Measurements from ENCODE around the gene PLSCR4. TPM values are rescaled to one million over a fixed set of nuclear protein-coding genes. Genes with fewer than 3 reads are reported as not detected.

PLSCR4 gene
- total RNA-seq, 4 donors from 2014 or later, result 19.7 to 87.7 (median 41.0) TPM

GRCh38 chr3:146152834-146153233, 98.1 kb downstream of the PLSCR4 start:
- Histone ChIP-seq H3K27ac (peak overlapping the region; percentile 35 to 97 (median 94)), H3K36me3 (no peaks in the 10 kb centered on the region), H3K9me3 (no peaks in the 10 kb centered on the region), H3K4me1 (peaks cover 7 to 65% (median 43%) of the 10 kb centered on the region in 4 donors), H3K27me3 (no peaks in the 10 kb centered on the region), H3K4me3 (no peak overlapping the region)
- TF ChIP-seq POLR2A (IDR thresholded peaks at IDR 0.05), result no peak
- no peak for TF ChIP-seq POLR2AphosphoS5 (IDR thresholded peaks at IDR 0.05)
- no peak for TF ChIP-seq CTCF (IDR thresholded peaks at IDR 0.05)
- TF ChIP-seq EP300 (IDR thresholded peaks at IDR 0.05; ENCODE audit: low read depth), result no peak
- DNase-seq, result no peak
- in situ Hi-C loops (cut with MboI; ENCODE audit: low pct_ligation_motif_present in 1 of 4, low pct_unique_long_range_greater_than_20kb in 1 of 4, low sequenced_read_pairs in 3 of 4), result loop anchor here in 1 of 4 donors (25.0 kb wide), 1 partner anchor 91 kb away; no protein-coding TSS in a partner anchor
- intact Hi-C loops (cut with DNase I; ENCODE audit: low total_unique reads), result no loop called here
- WGBS, 2 donors (ENCODE audit: low coverage in 1 of 2), result 48 to 65% methylated on average over 6 of the region's 6 CpGs

GRCh38 chr3:146148468-146148931, 102.4 kb downstream of the PLSCR4 start:
- intact Hi-C loops (cut with DNase I; ENCODE audit: low total_unique reads) (no loop called here), in situ Hi-C loops (cut with MboI; ENCODE audit: low pct_ligation_motif_present in 1 of 4, low pct_unique_long_range_greater_than_20kb in 1 of 4, low sequenced_read_pairs in 3 of 4) (no loop called here)
- Histone ChIP-seq H3K36me3 (no peaks in the 10 kb centered on the region), H3K27ac (no peak overlapping the region), H3K4me3 (no peak overlapping the region), H3K27me3 (no peaks in the 10 kb centered on the region), H3K9me3 (no peaks in the 10 kb centered on the region), H3K4me1 (peaks cover 3 to 41% (median 8%) of the 10 kb centered on the region in 4 donors)
- DNase-seq, result no peak
- WGBS, 2 donors (ENCODE audit: low coverage in 1 of 2), result 44 to 62% methylated on average over 1 of the region's 1 CpG
- no peak for TF ChIP-seq POLR2AphosphoS5 (IDR thresholded peaks at IDR 0.05)
- TF ChIP-seq CTCF (IDR thresholded peaks at IDR 0.05), result peak in 1 of 5 experiments; percentile 8
- no peak for TF ChIP-seq EP300 (IDR thresholded peaks at IDR 0.05; ENCODE audit: low read depth)
- TF ChIP-seq POLR2A (IDR thresholded peaks at IDR 0.05), result no peak

- TF ChIP-seq POLR2AphosphoS5 (IDR thresholded peaks at IDR 0.05) (no peak), EP300 (IDR thresholded peaks at IDR 0.05; ENCODE audit: low read depth) (no peak), CTCF (IDR thresholded peaks at IDR 0.05) (no peak), POLR2A (IDR thresholded peaks at IDR 0.05) (no peak)
- in situ Hi-C loops (cut with MboI; ENCODE audit: low pct_ligation_motif_present in 1 of 4, low pct_unique_long_range_greater_than_20kb in 1 of 4, low sequenced_read_pairs in 3 of 4), result no loop called here
- H3K4me1 ChIP-seq, result peaks cover 0 to 43% (median 8%) of the 10 kb centered on the region in 4 donors
- H3K27me3 ChIP-seq, result no peaks in the 10 kb centered on the region
- no peaks in the 10 kb centered on the region for H3K36me3 ChIP-seq
- no peak overlapping the region for H3K27ac ChIP-seq
- 42 to 53% methylated on average over 1 of the region's 1 CpG for WGBS, 2 donors (ENCODE audit: low coverage in 1 of 2)
- intact Hi-C loops (cut with DNase I; ENCODE audit: low total_unique reads), result no loop called here
- H3K9me3 ChIP-seq, result no peaks in the 10 kb centered on the region
- H3K4me3 ChIP-seq, result no peak overlapping the region
- DNase-seq, result no peak
Measured at GRCh38 chr3:146145642-146146041, 105.3 kb downstream of the PLSCR4 start.

- no peaks in the 10 kb centered on the region for H3K9me3 ChIP-seq
- H3K4me3 ChIP-seq, result no peak overlapping the region
- WGBS, 2 donors (ENCODE audit: low coverage in 1 of 2), result 61 to 63% methylated on average over 3 of the region's 3 CpGs
- peak overlapping the region; percentile 50 to 81 (median 59) for H3K27ac ChIP-seq
- H3K4me1 ChIP-seq, result peaks cover 0 to 50% (median 11%) of the 10 kb centered on the region in 4 donors
- intact Hi-C loops (cut with DNase I; ENCODE audit: low total_unique reads) (no loop called here), in situ Hi-C loops (cut with MboI; ENCODE audit: low pct_ligation_motif_present in 1 of 4, low pct_unique_long_range_greater_than_20kb in 1 of 4, low sequenced_read_pairs in 3 of 4) (no loop called here)
- H3K36me3 ChIP-seq, result no peaks in the 10 kb centered on the region
- no peak for DNase-seq
- no peaks in the 10 kb centered on the region for H3K27me3 ChIP-seq
- peak; percentile 23 to 82 (median 70) for TF ChIP-seq POLR2AphosphoS5 (IDR thresholded peaks at IDR 0.05)
- TF ChIP-seq CTCF (IDR thresholded peaks at IDR 0.05), result no peak
- TF ChIP-seq EP300 (IDR thresholded peaks at IDR 0.05; ENCODE audit: low read depth), result peak; percentile 25
- TF ChIP-seq POLR2A (IDR thresholded peaks at IDR 0.05), result no peak
Measured at GRCh38 chr3:146142757-146143156, 108.1 kb downstream of the PLSCR4 start.

Other genes with a start within 250 kb of the PLSCR4 start
- gene PLOD2, start 89.9 kb downstream of the PLSCR4 start, total RNA-seq, result 100 to 1,000 TPM in 2 of 4 donors, 10 to 100 TPM in 2; 18.9 to 178 (median 92.0) TPM
- gene PLSCR2, start 218.5 kb upstream of the PLSCR4 start, total RNA-seq, result 1 to 10 TPM in 2 of 4 donors, not detected in 2; 1.3 to 2.9 TPM

Measured in transverse colon (tissue), 4 donors.